Stimulated activated naive CD8-positive, alpha-beta T cell treated with anti-CD3 and anti-CD28 coated beads, Interleukin-15, Interleukin-2, amounts not matched to agents 100 ng/mL and 50 ng/mL, for 24 hours (primary cell): Measurements from ENCODE around the gene RALGPS1.

Experiments used
- H3K27ac Mint-ChIP-seq: one replicate; pipeline ENCODE4 v1.8.0; 2021; ENCODE audit warnings: mild to moderate bottlenecking, mixed read lengths
- H3K27me3 Mint-ChIP-seq: one replicate; pipeline ENCODE4 v1.8.0; 2021; ENCODE audit warnings: mixed read lengths
- H3K36me3 Mint-ChIP-seq: one replicate; pipeline ENCODE4 v1.8.0; 2021; ENCODE audit warnings: low read depth, mixed read lengths
- H3K4me1 Mint-ChIP-seq: one replicate; pipeline ENCODE4 v1.8.0; 2021; ENCODE audit warnings: low read depth, mixed read lengths
- H3K4me3 Mint-ChIP-seq: one replicate; pipeline ENCODE4 v1.8.0; 2021; ENCODE audit warnings: mild to moderate bottlenecking, mixed read lengths
- H3K9me3 Mint-ChIP-seq: one replicate; pipeline ENCODE4 v1.8.0; 2021; ENCODE audit warnings: mixed read lengths

RALGPS1 gene

GRCh38 chr9:127188396-127188795, 273.8 kb downstream of the RALGPS1 start:
- no peaks in the 10 kb centered on the region for H3K4me1 Mint-ChIP-seq
- no peak overlapping the region for H3K27ac Mint-ChIP-seq
- no peak overlapping the region for H3K4me3 Mint-ChIP-seq
- H3K27me3 Mint-ChIP-seq: no peaks in the 10 kb centered on the region
- H3K36me3 Mint-ChIP-seq: no peaks in the 10 kb centered on the region
- H3K9me3 Mint-ChIP-seq: no peaks in the 10 kb centered on the region

DNA sequence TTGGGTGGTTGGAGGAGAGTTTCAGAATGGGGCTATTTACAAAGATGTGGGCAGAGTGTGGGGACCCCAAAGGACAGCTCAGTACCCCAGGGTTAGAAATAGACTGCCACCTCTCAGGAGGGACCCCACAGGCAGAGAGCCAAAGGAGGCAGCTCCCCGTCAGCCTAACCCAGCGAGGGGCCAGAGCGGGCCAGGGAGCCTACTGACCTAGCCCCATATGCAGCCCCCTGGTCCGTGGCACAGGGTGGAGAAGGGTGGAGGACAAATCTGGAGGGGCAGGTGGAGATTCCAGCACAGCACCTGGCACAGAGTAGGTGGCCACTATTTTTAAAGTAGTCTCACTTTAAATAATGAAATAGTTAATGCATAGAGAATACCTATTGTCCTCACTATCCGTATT, 275.0 kb downstream of the RALGPS1 start:
- Mint-ChIP-seq H3K4me1 (no peaks in the 10 kb centered on the region), H3K4me3 (no peak overlapping the region), H3K27ac (no peak overlapping the region), H3K27me3 (no peaks in the 10 kb centered on the region), H3K9me3 (no peaks in the 10 kb centered on the region), H3K36me3 (no peaks in the 10 kb centered on the region)

DNA sequence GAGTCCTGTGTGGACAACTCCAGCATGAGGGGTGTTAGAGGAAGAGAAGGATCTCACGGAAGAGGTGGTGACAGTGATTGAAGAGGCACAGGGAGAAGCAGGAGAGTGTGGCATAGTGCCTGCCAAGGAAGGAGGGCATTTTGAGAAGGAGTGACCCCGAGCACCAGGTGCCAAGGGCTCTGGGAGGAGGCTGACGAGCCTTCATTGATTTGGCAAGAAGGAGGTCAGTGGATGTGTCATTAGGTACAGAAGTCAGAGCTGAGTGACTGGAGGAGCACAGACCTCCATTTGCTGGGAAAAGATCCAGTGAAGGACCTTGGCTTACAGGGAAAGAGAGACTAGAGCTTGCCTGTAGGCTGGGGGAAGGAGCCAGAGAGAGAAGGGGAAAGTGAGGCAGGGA, 278.2 kb downstream of the RALGPS1 start:
- Mint-ChIP-seq H3K27ac (no peak overlapping the region), H3K36me3 (no peaks in the 10 kb centered on the region)

DNA sequence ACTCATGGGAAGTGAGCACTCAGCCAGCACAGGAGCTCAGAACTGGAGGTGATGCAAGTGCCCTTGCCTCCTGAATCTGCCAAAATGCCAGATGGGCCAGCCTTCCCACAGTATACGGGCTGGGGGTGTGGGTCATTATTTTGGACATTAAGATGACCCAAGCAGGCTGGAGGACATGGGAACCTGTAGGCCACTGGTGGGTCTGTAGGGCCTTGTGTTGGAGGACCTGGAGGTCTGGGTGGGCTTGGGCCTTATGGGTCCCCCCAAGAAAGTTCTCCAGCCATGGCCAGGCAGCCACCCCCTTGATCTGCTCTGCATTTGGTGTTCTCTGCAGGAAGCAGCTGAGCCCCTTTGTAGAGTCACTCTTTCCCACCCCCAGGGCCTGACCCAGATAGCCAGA, 278.9 kb downstream of the RALGPS1 start:
- Mint-ChIP-seq H3K4me1 (no peaks in the 10 kb centered on the region), H3K36me3 (no peaks in the 10 kb centered on the region), H3K27ac (no peak overlapping the region), H3K4me3 (no peak overlapping the region), H3K27me3 (no peaks in the 10 kb centered on the region), H3K9me3 (no peaks in the 10 kb centered on the region)

More for the DNA sequence above, 278.2 kb downstream of the RALGPS1 start:
- H3K4me3 Mint-ChIP-seq: no peak overlapping the region
- H3K4me1 Mint-ChIP-seq: no peaks in the 10 kb centered on the region
- no peaks in the 10 kb centered on the region for H3K9me3 Mint-ChIP-seq
- H3K27me3 Mint-ChIP-seq: no peaks in the 10 kb centered on the region

- no peak overlapping the region for H3K27ac Mint-ChIP-seq
- no peaks in the 10 kb centered on the region for H3K4me1 Mint-ChIP-seq
- H3K4me3 Mint-ChIP-seq: no peak overlapping the region
- H3K9me3 Mint-ChIP-seq: no peaks in the 10 kb centered on the region
- H3K36me3 Mint-ChIP-seq: no peaks in the 10 kb centered on the region
- H3K27me3 Mint-ChIP-seq: no peaks in the 10 kb centered on the region
These were observed 280.5 kb downstream of the RALGPS1 start for GRCh38 chr9:127194881-127195713.

- Mint-ChIP-seq H3K27me3 (no peaks in the 10 kb centered on the region), H3K4me1 (no peaks in the 10 kb centered on the region), H3K36me3 (no peaks in the 10 kb centered on the region), H3K9me3 (no peaks in the 10 kb centered on the region), H3K4me3 (no peak overlapping the region), H3K27ac (no peak overlapping the region)
These were observed 281.6 kb downstream of the RALGPS1 start for GRCh38 chr9:127195976-127196825.

- Mint-ChIP-seq H3K27me3 (no peaks in the 10 kb centered on the region), H3K9me3 (no peaks in the 10 kb centered on the region), H3K36me3 (no peaks in the 10 kb centered on the region), H3K27ac (no peak overlapping the region), H3K4me1 (no peaks in the 10 kb centered on the region), H3K4me3 (no peak overlapping the region)
These were observed 282.2 kb downstream of the RALGPS1 start for GRCh38 chr9:127196826-127197145.

DNA sequence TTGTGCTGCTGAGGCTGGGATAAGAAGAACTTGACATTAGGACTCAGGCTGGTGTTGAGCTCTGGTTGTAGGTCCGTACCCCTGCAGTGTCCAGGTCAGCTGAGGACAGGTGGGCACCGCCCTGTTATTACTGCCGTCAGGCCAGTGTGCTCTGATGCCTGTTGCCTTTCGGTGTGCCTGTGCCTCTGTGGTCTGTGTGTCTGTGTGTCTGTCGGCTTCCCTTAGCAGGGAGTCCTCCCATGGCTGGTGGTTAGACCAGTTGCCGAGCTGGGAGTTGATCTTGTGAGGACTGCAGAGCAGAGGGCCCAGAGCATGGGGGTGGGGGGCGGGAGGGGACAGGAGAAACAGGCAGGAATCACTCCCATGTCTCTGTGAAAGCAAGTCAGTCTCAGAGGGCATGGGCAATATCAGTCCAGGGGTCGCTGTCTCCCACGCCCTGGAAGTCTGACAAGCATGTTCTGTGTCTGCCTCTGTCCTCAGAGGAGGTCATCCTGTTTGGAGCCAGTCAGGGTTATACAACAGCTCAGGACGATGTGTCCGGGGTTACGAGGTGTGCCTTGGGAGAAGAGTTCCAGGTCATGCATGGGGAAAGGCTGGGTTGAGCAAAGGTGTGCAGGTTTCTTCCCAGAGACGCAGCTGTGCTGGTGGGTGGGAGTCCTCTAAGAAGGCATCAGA, 282.7 kb downstream of the RALGPS1 start:
- no peaks in the 10 kb centered on the region for H3K4me1 Mint-ChIP-seq
- H3K9me3 Mint-ChIP-seq: no peaks in the 10 kb centered on the region
- H3K36me3 Mint-ChIP-seq: no peaks in the 10 kb centered on the region
- no peaks in the 10 kb centered on the region for H3K27me3 Mint-ChIP-seq
- no peak overlapping the region for H3K4me3 Mint-ChIP-seq
- H3K27ac Mint-ChIP-seq: no peak overlapping the region

DNA sequence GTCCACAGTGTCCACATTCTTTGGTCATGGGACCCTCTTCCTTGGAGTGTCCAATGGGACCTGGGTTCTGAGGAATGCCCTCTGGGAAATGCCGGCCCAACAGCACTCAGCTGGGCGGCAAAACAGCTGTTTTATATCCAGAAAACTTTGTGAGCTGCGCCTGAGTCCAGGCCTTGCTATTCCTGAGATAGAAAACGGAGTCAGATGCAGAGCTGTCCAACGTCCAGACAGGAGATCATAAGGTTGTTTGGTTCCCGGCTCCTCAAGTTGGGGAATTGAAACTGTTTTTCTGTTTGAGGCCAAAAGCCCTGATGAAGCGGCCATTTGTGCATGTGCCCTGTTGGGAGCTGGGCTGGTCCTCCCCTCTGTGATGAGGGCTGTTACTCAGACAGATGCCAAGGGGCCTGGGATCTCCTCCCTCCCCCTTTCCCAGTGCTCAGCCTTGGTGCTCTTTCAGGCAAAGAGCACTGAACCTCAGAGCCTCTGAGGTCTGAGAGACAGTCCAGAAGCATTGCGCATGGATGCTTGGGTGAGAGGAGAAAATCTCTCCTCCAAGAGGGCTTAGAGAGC, 283.4 kb downstream of the RALGPS1 start:
- Mint-ChIP-seq H3K36me3 (no peaks in the 10 kb centered on the region), H3K9me3 (no peaks in the 10 kb centered on the region), H3K4me1 (no peaks in the 10 kb centered on the region), H3K27ac (no peak overlapping the region), H3K27me3 (no peaks in the 10 kb centered on the region), H3K4me3 (no peak overlapping the region)

DNA sequence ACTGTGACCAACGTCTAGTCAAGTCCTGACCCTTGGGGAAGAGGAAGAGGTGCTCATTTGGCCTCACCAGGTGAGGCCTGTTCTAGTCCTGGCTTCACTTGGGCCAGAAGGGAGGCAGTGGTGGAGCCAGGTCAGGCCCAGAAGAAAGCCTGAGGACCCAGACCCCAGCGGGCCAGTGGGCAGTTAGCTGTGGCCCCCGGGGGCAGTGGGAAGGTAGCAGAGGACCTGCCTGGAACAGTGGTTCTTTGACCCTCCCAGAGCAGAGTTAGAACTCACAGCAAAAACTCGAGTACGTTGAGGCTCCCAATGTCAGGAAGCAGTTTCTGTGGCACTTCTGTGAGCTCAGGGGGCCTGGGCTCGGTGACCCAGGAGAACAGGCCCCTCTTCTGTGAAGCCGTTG, 284.0 kb downstream of the RALGPS1 start:
- H3K9me3 Mint-ChIP-seq: no peaks in the 10 kb centered on the region
- H3K4me1 Mint-ChIP-seq: no peaks in the 10 kb centered on the region
- no peaks in the 10 kb centered on the region for H3K27me3 Mint-ChIP-seq
- no peaks in the 10 kb centered on the region for H3K36me3 Mint-ChIP-seq
- no peak overlapping the region for H3K27ac Mint-ChIP-seq
- H3K4me3 Mint-ChIP-seq: no peak overlapping the region

DNA sequence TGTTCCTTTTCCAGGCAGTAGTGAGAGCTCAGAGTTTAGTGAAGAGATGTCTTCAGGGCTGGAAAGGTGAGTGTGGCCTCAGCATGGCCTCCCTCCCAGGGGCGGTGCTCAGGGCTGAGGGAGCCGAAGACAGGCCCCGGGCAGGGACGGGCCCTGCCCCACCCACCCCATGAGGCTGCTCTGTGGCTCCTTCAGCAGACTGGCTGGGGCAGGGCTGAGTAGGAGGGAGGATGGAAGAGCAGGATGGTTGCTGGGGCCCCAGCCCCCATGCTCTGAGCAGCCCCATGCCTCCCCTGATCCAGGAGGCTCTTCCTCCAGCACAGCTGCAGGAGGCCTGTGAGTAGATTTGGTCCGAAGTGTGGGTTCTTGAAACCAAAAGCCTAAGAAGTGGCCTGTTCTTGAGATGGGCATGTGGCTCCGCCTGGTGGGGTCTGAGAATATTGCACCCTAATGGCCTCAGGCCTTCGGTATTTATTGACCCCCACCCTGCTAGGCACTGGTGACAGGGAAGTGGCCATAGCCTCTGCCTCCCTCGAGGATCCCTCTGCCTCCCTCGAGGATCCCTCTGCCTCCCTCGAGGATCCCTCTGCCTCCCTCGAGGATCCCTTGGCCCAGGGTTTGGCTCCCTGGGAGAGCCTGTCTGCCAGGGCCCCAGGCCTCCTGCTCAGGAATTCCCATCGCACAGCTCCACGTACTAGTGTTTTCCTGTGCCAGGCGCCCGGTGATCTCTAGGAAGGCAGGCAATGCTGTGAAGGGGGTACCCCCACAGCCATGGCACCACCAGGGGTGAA, 284.6 kb downstream of the RALGPS1 start:
- no peaks in the 10 kb centered on the region for H3K9me3 Mint-ChIP-seq
- H3K36me3 Mint-ChIP-seq: no peaks in the 10 kb centered on the region
- no peak overlapping the region for H3K27ac Mint-ChIP-seq
- H3K4me3 Mint-ChIP-seq: no peak overlapping the region
- no peaks in the 10 kb centered on the region for H3K4me1 Mint-ChIP-seq
- H3K27me3 Mint-ChIP-seq: no peaks in the 10 kb centered on the region

GRCh38 chr9:127200106-127200862, 285.7 kb downstream of the RALGPS1 start:
- Mint-ChIP-seq H3K27ac (no peak overlapping the region), H3K27me3 (no peaks in the 10 kb centered on the region), H3K4me3 (no peak overlapping the region), H3K9me3 (no peaks in the 10 kb centered on the region), H3K36me3 (no peaks in the 10 kb centered on the region), H3K4me1 (no peaks in the 10 kb centered on the region)

GRCh38 chr9:127201071-127201541, 286.5 kb downstream of the RALGPS1 start:
- Mint-ChIP-seq H3K4me3 (no peak overlapping the region), H3K9me3 (no peaks in the 10 kb centered on the region), H3K27me3 (no peaks in the 10 kb centered on the region), H3K36me3 (no peaks in the 10 kb centered on the region), H3K27ac (no peak overlapping the region), H3K4me1 (no peaks in the 10 kb centered on the region)

- no peak overlapping the region for H3K4me3 Mint-ChIP-seq
- no peaks in the 10 kb centered on the region for H3K4me1 Mint-ChIP-seq
- H3K36me3 Mint-ChIP-seq: no peaks in the 10 kb centered on the region
- no peaks in the 10 kb centered on the region for H3K27me3 Mint-ChIP-seq
- no peak overlapping the region for H3K27ac Mint-ChIP-seq
- H3K9me3 Mint-ChIP-seq: no peaks in the 10 kb centered on the region
These were observed 287.1 kb downstream of the RALGPS1 start for GRCh38 chr9:127201731-127202130.
